ENCODE measurements around the gene PLXNA4.

GRCh38 chr7:132118641-132119040 is 457.6 kb downstream of the PLXNA4 start:
- no peak for TF ChIP-seq CTCF (IDR thresholded peaks at IDR 0.05; ENCODE audit: low read depth, low read length)
- no peak for TF ChIP-seq MAX (IDR thresholded peaks at IDR 0.05; ENCODE audit: low read depth, low read length)
- no peak for TF ChIP-seq POLR2A (IDR thresholded peaks at IDR 0.05; ENCODE audit: extremely low read depth, insufficient read length)
